NB4 (cell line): ENCODE measurements around the gene L2HGDH.

Experiments
- CTCF ChIP-seq: IDR thresholded peaks from one replicate; pipeline ENCODE4 v1.5.1; 2012; ENCODE audit warnings: low read depth, low read length
- MAX ChIP-seq: IDR thresholded peaks from 2 replicates; pipeline ENCODE4 v1.6.1; 2011; ENCODE audit warnings: low read depth, low read length
- POLR2A ChIP-seq: IDR thresholded peaks from 2 replicates; pipeline ENCODE4 v1.6.1; 2011; ENCODE audit warnings: mild to moderate bottlenecking; ENCODE audit not compliant: insufficient read length; ENCODE audit errors: extremely low read depth

GRCh38 chr14:50360093-50360492, 48.1 kb upstream of the L2HGDH start:
- TF ChIP-seq CTCF, result no peak
- no peak for TF ChIP-seq POLR2A
- no peak for TF ChIP-seq MAX
